HFFc6 (cell line): ENCODE measurements around the gene CTTNBP2NL. TPM values are rescaled to one million over a fixed set of nuclear protein-coding genes. Genes with fewer than 3 reads are reported as not detected.

Experiments
- DNase-seq: peaks from one replicate; pipeline ENCODE4 v3.0.0-alpha.2; 2018
- H3K27ac Mint-ChIP-seq: 2 replicates; pipeline ENCODE4 v1.8.0; 2020; ENCODE audit warnings: mild to moderate bottlenecking, mixed read lengths
- H3K27me3 Mint-ChIP-seq: 2 replicates; pipeline ENCODE4 v1.8.0; 2021; ENCODE audit warnings: mild to moderate bottlenecking, moderate library complexity, mixed read lengths; ENCODE audit not compliant: insufficient read depth
- H3K36me3 Mint-ChIP-seq: 2 replicates; pipeline ENCODE4 v1.8.0; 2021; ENCODE audit warnings: low read depth, mixed read lengths
- H3K4me1 Mint-ChIP-seq: 2 replicates; pipeline ENCODE4 v1.8.0; 2020; ENCODE audit warnings: low read depth, mixed read lengths
- H3K4me3 Mint-ChIP-seq: 2 replicates; pipeline ENCODE4 v1.8.0; 2020; ENCODE audit warnings: mild to moderate bottlenecking, moderate library complexity, mixed read lengths
- H3K9me3 Mint-ChIP-seq: 2 replicates; pipeline ENCODE4 v1.8.0; 2020; ENCODE audit warnings: mild to moderate bottlenecking, mixed read lengths
- CTCF ChIP-seq: fragments of 200-600 bp; sonication (generic); IDR thresholded peaks from 2 replicates; pipeline ENCODE4 v1.5.0; 2021; ENCODE audit warnings: antibody characterized with exemption, mild to moderate bottlenecking
- total RNA-seq, 6 experiments: library from RNA; stranded (reverse); fragmentation: NEBNext Ultra II Directional; extraction: Animal tissue kit (Norgen Biotek cat#: 25700); gene quantifications; 2 replicates in 1 of 6; 3 replicates in 5 of 6; pipeline ENCODE4 v1.2.3, GENCODE V29; 2021

The CTTNBP2NL gene
- total RNA-seq, 6 experiments from 2014 or later: 71.9 to 80.8 (median 76.5) TPM

- H3K4me3 Mint-ChIP-seq: peak overlapping the region; percentile 67
- no peak for DNase-seq
- no peaks in the 10 kb centered on the region for H3K9me3 Mint-ChIP-seq
- H3K27me3 Mint-ChIP-seq: no peaks in the 10 kb centered on the region
- H3K36me3 Mint-ChIP-seq: peaks cover 38% of the 10 kb centered on the region
- peaks cover 85% of the 10 kb centered on the region for H3K4me1 Mint-ChIP-seq
- peak overlapping the region; percentile 85 for H3K27ac Mint-ChIP-seq
- TF ChIP-seq CTCF: no peak
These were observed 6.9 kb downstream of the CTTNBP2NL start for GRCh38 chr1:112402682-112403643.

DNA sequence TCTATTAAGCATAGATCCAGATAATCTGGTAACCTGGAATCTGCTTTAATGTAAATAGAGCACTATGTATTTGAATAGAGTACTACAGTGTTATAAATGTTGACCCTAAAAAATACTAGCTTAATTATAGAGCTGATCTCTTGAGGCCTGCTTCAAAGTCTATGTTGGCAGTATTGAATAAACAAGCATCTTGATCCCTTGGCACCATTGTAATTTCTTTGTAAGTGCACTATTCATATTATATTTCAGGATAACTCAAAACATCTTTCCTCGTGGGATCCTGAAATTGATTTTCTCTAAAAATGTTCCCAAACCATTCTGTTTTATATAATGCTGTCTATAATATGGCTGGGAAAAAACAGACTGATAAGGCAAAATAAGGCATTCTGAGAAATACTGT lies 10.8 kb downstream of the CTTNBP2NL start:
- Mint-ChIP-seq H3K4me3 (peak overlapping the region; percentile 11), H3K4me1 (peaks cover 70% of the 10 kb centered on the region), H3K36me3 (peaks cover 17% of the 10 kb centered on the region), H3K27me3 (no peaks in the 10 kb centered on the region), H3K27ac (peak overlapping the region; percentile 74), H3K9me3 (no peaks in the 10 kb centered on the region)
- TF ChIP-seq CTCF: no peak
- no peak for DNase-seq

DNA sequence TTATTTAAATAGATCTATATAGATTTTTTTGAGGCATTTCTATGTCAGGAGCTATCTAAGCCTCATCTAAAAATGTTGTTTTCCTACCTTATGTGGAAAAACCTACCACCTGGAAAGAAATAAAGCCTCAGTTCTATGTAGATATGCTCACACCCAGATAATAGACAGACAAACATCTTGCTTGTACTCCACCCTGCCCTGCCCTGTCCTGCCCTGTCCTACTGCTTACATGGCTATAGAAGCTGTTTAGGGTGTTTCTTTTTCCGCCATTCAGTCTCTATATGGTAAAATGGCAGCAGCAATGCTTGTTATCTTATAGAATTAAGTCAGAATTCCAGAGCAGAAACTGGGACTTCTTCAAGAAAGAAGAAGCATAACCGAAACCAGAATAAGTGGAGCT lies 13.4 kb downstream of the CTTNBP2NL start:
- no peaks in the 10 kb centered on the region for H3K27me3 Mint-ChIP-seq
- H3K27ac Mint-ChIP-seq: no peak overlapping the region
- peaks cover 10% of the 10 kb centered on the region for H3K36me3 Mint-ChIP-seq
- no peaks in the 10 kb centered on the region for H3K9me3 Mint-ChIP-seq
- DNase-seq: no peak
- H3K4me3 Mint-ChIP-seq: no peak overlapping the region
- no peak for TF ChIP-seq CTCF
- peaks cover 43% of the 10 kb centered on the region for H3K4me1 Mint-ChIP-seq

DNA sequence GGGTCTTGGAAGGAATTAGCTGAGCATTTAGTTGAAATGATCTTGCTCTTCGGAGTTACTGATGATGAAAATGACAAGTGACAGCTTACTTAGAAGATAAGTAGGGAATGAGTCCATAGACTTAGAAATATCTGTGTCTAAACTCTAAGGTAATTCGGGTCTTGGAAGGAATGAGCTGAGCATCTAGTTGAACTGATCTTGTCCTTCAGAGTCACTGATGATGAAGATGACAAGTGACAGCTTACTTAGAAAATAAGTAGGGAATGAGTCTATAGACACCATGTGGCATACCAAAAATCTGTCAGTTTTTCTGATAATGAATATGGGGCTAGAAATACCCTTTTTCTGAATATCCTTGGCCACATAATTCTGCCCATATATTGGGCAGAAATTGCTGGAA lies 14.7 kb downstream of the CTTNBP2NL start:
- H3K9me3 Mint-ChIP-seq: no peaks in the 10 kb centered on the region
- no peak for TF ChIP-seq CTCF

GRCh38 chr1:112417271-112417670 lies 21.3 kb downstream of the CTTNBP2NL start:
- Mint-ChIP-seq H3K27me3 (no peaks in the 10 kb centered on the region), H3K27ac (no peak overlapping the region; the same call in 1 of the 2 replicates), H3K4me3 (no peak overlapping the region), H3K9me3 (no peaks in the 10 kb centered on the region), H3K36me3 (peaks cover 49% of the 10 kb centered on the region), H3K4me1 (peaks cover 26% of the 10 kb centered on the region)
- no peak for DNase-seq
- TF ChIP-seq CTCF: no peak

More for the DNA sequence above, 14.7 kb downstream of the CTTNBP2NL start:
- DNase-seq: no peak
- Mint-ChIP-seq H3K27me3 (no peaks in the 10 kb centered on the region), H3K36me3 (peaks cover 14% of the 10 kb centered on the region), H3K27ac (peak overlapping the region; percentile 66), H3K4me1 (peaks cover 33% of the 10 kb centered on the region), H3K4me3 (no peak overlapping the region)
